H9 (cell line): ENCODE data around the gene CADPS. TPM values are rescaled to one million over a fixed set of nuclear protein-coding genes. Genes with fewer than 3 reads are reported as not detected.

Source experiments
- DNase-seq: peaks from one replicate; pipeline ENCODE4 v3.0.0-alpha.2; 2017
- H2AFZ ChIP-seq: one replicate; pipeline ENCODE4 v1.6.1; 2013; ENCODE audit warnings: mild to moderate bottlenecking, low read length, control low read depth, moderate library complexity
- H2AK5ac ChIP-seq: 2 replicates; pipeline ENCODE4 v1.6.1; 2013; ENCODE audit warnings: low read length, control low read depth, mixed read lengths; ENCODE audit not compliant: insufficient read length
- H2BK120ac ChIP-seq: one replicate; pipeline ENCODE4 v1.6.1; 2013; ENCODE audit warnings: low read depth, mild to moderate bottlenecking, low read length, control low read depth, inconsistent platforms; ENCODE audit not compliant: poor library complexity, severe bottlenecking
- H2BK12ac ChIP-seq: 2 replicates; pipeline ENCODE4 v1.6.1; 2013; ENCODE audit warnings: low read length, control low read depth, mixed read lengths, low read depth; ENCODE audit not compliant: insufficient read length
- H2BK15ac ChIP-seq: 2 replicates; pipeline ENCODE4 v1.6.1; 2013; ENCODE audit warnings: low read depth, low read length, control low read depth
- H2BK20ac ChIP-seq: one replicate; pipeline ENCODE4 v1.6.1; 2013; ENCODE audit warnings: low read depth, mild to moderate bottlenecking, low read length, control low read depth, inconsistent platforms; ENCODE audit not compliant: poor library complexity, severe bottlenecking
- H2BK5ac ChIP-seq: 2 replicates; pipeline ENCODE4 v1.6.1; 2013; ENCODE audit warnings: low read length, control low read depth, mixed read lengths; ENCODE audit not compliant: insufficient read length
- H3K14ac ChIP-seq: 2 replicates; pipeline ENCODE4 v1.6.1; 2013; ENCODE audit warnings: low read length, control low read depth; ENCODE audit not compliant: insufficient read depth
- H3K18ac ChIP-seq: 2 replicates; pipeline ENCODE4 v1.6.1; 2013; ENCODE audit warnings: low read depth, mild to moderate bottlenecking, mixed read lengths, low read length, control low read depth; ENCODE audit not compliant: insufficient read length
- H3K23ac ChIP-seq: 2 replicates; pipeline ENCODE4 v1.6.1; 2013; ENCODE audit warnings: low read length, control low read depth, mixed read lengths, low read depth; ENCODE audit not compliant: insufficient read length
- H3K23me2 ChIP-seq: 2 replicates; pipeline ENCODE4 v1.6.1; 2013; ENCODE audit warnings: low read depth, mild to moderate bottlenecking, mixed read lengths, low read length, control low read depth; ENCODE audit not compliant: insufficient read length, poor library complexity, severe bottlenecking
- H3K27ac ChIP-seq: 2 replicates; pipeline ENCODE4 v1.5.1; 2013; ENCODE audit warnings: low read length, control low read depth, mixed read lengths, low read depth; ENCODE audit not compliant: insufficient read length
- H3K27me3 ChIP-seq: 2 replicates; pipeline ENCODE4 v1.6.1; 2013; ENCODE audit warnings: low read length, control low read depth, inconsistent platforms; ENCODE audit not compliant: insufficient read depth
- H3K4ac ChIP-seq: 2 replicates; pipeline ENCODE4 v1.6.1; 2013; ENCODE audit warnings: low read depth, mild to moderate bottlenecking, control low read depth, inconsistent platforms, low read length, moderate library complexity
- H3K4me1 ChIP-seq: 2 replicates; pipeline ENCODE4 v1.6.1; 2013; ENCODE audit warnings: low read length, control low read depth, inconsistent platforms; ENCODE audit not compliant: insufficient read depth
- H3K4me2 ChIP-seq: 2 replicates; pipeline ENCODE4 v1.6.1; 2013; ENCODE audit warnings: low read length, control low read depth, mixed read lengths; ENCODE audit not compliant: insufficient read length, insufficient read depth
- H3K56ac ChIP-seq: 2 replicates; pipeline ENCODE4 v1.6.1; 2013; ENCODE audit warnings: low read depth, mild to moderate bottlenecking, mixed read lengths, low read length, control low read depth; ENCODE audit not compliant: insufficient read length
- H3K79me1 ChIP-seq: 2 replicates; pipeline ENCODE4 v1.6.1; 2013; ENCODE audit warnings: low read depth, mild to moderate bottlenecking, moderate library complexity, low read length, control low read depth, inconsistent platforms; ENCODE audit not compliant: insufficient read depth, poor library complexity, severe bottlenecking
- H3K79me2 ChIP-seq: 2 replicates; pipeline ENCODE4 v1.6.1; 2013; ENCODE audit warnings: low read length, control low read depth, inconsistent platforms; ENCODE audit not compliant: insufficient read depth
- H3K9ac ChIP-seq: 2 replicates; pipeline ENCODE4 v1.6.1; 2013; ENCODE audit warnings: low read length, control low read depth, mixed read lengths; ENCODE audit not compliant: insufficient read length; ENCODE audit errors: extremely low read depth
- H3K9me3 ChIP-seq: one replicate; pipeline ENCODE4 v1.6.1; 2013; ENCODE audit warnings: low read depth, low read length, inconsistent platforms; ENCODE audit not compliant: control insufficient read depth
- H3T11ph ChIP-seq: one replicate; pipeline ENCODE4 v1.6.1; 2013; ENCODE audit warnings: mild to moderate bottlenecking, low read length, control low read depth, inconsistent platforms
- H4K20me1 ChIP-seq: one replicate; pipeline ENCODE4 v1.6.1; 2013; ENCODE audit not compliant: control insufficient read depth, insufficient read length, insufficient read depth
- H4K5ac ChIP-seq: 2 replicates; pipeline ENCODE4 v1.6.1; 2013; ENCODE audit warnings: low read depth, mild to moderate bottlenecking, mixed read lengths, low read length, control low read depth; ENCODE audit not compliant: insufficient read length
- H4K8ac ChIP-seq: replicated peaks from 2 replicates; pipeline ENCODE4 v1.6.1; 2013; ENCODE audit warnings: low read length, control low read depth, mixed read lengths, low read depth; ENCODE audit not compliant: insufficient read length
- H4K91ac ChIP-seq: 2 replicates; pipeline ENCODE4 v1.6.1; 2013; ENCODE audit warnings: low read depth, mild to moderate bottlenecking, moderate library complexity, mixed read lengths, low read length, control low read depth; ENCODE audit not compliant: insufficient read length
- H3K27ac Mint-ChIP-seq, 3 experiments: 2 replicates in 2 of 3; 3 replicates in 1 of 3; pipeline ENCODE4 v1.8.0; 2020 to 2021; ENCODE audit warnings: mixed read lengths in 3 of 3, mild to moderate bottlenecking in 1 of 3, moderate library complexity in 1 of 3
- H3K27me3 Mint-ChIP-seq: 2 replicates; pipeline ENCODE4 v1.8.0; 2021; ENCODE audit warnings: low read depth, mild to moderate bottlenecking, moderate library complexity, mixed read lengths
- H3K36me3 Mint-ChIP-seq, 3 experiments: 2 replicates in 2 of 3; 3 replicates in 1 of 3; pipeline ENCODE4 v1.8.0; 2020 to 2021; ENCODE audit warnings: low read depth in 3 of 3, mixed read lengths in 3 of 3; ENCODE audit not compliant: insufficient read depth in 1 of 3
- H3K4me1 Mint-ChIP-seq, 2 experiments: 2 replicates each; pipeline ENCODE4 v1.8.0; 2020; ENCODE audit warnings: mixed read lengths in 2 of 2
- H3K4me3 Mint-ChIP-seq, 2 experiments: 2 replicates in 1 of 2; 3 replicates in 1 of 2; pipeline ENCODE4 v1.8.0; 2020 to 2021; ENCODE audit warnings: mild to moderate bottlenecking in 2 of 2, mixed read lengths in 2 of 2, moderate library complexity in 1 of 2
- H3K9me3 Mint-ChIP-seq, 2 experiments: 2 replicates in 1 of 2; 3 replicates in 1 of 2; pipeline ENCODE4 v1.8.0; 2020; ENCODE audit warnings: mild to moderate bottlenecking in 2 of 2, mixed read lengths in 2 of 2, moderate library complexity in 1 of 2
- CTCF ChIP-seq: fragments of 200-600 bp; sonication (generic); conservative IDR thresholded peaks from 3 replicates; pipeline ENCODE4 v1.8.0; 2021; ENCODE audit warnings: antibody characterized with exemption, mild to moderate bottlenecking
- WGBS: extraction: QIAGEN DNeasy Blood & Tissue Kit; methylation state at CpG from one replicate; pipeline ENCODE4 v1.1.7; 2013; ENCODE audit warnings: missing lambda C conversion rate, low lambda C conversion rate, mixed read lengths; ENCODE audit not compliant: insufficient read length; ENCODE audit errors: extremely low coverage; 5-methylcytosine and 5-hydroxymethylcytosine counted together
- total RNA-seq: library from RNA; stranded (reverse); gene quantifications from 2 replicates; pipeline ENCODE4 v1.2.1, GENCODE V29; 2021

CADPS gene
- total RNA-seq, 1 experiment from 2014 or later: 6.6 TPM

GRCh38 chr3:62480056-62480455, 395.2 kb downstream of the CADPS start:
- Histone ChIP-seq H3K9ac (no peak overlapping the region), H3K23ac (no peak overlapping the region), H3T11ph (no peak overlapping the region), H2AFZ (no peak overlapping the region), H4K8ac (no peak overlapping the region), H4K5ac (no peak overlapping the region), H3K27me3 (no peaks in the 10 kb centered on the region), H3K14ac (no peak overlapping the region), H4K20me1 (no peaks in the 10 kb centered on the region), H2BK5ac (no peak overlapping the region), H3K79me2 (no peaks in the 10 kb centered on the region), H4K91ac (no peak overlapping the region), H2BK12ac (no peak overlapping the region), H3K56ac (no peak overlapping the region), H3K4me2 (no peak overlapping the region), H3K27ac (no peak overlapping the region), H3K4me1 (peaks cover 8% of the 10 kb centered on the region; the same call in 1 of the 2 replicates), H2BK20ac (no peak overlapping the region), H3K9me3 (no peaks in the 10 kb centered on the region), H2BK120ac (no peak overlapping the region), H3K79me1 (no peaks in the 10 kb centered on the region), H3K23me2 (no peaks in the 10 kb centered on the region), H3K4ac (no peak overlapping the region), H2BK15ac (no peak overlapping the region), H2AK5ac (no peak overlapping the region), H3K18ac (no peak overlapping the region)
- no CpG with 5 or more reads among the region's 1 CpG for WGBS
- H3K27ac Mint-ChIP-seq: no peak overlapping the region
- no peak for TF ChIP-seq CTCF
- no peaks in the 10 kb centered on the region for H3K27me3 Mint-ChIP-seq
- no peaks in the 10 kb centered on the region for H3K9me3 Mint-ChIP-seq
- H3K36me3 Mint-ChIP-seq: no peaks in the 10 kb centered on the region
- H3K4me3 Mint-ChIP-seq: no peak overlapping the region
- H3K4me1 Mint-ChIP-seq: peaks cover 16 to 19% of the 10 kb centered on the region in 2 experiments
- DNase-seq: no peak
